Ureter (tissue), 1 donor: ENCODE results near the gene S100A16. TPM values are rescaled to one million over a fixed set of nuclear protein-coding genes. Genes with fewer than 3 reads are reported as not detected.
A peak's percentile ranks its signal among the peaks of the same experiment; 100 is the strongest.
"Not testable (repeated sequence)": the region's sequence is repeated elsewhere in the genome, so short reads cannot be mapped to it uniquely, and the experiment has no call there.

Experiments used
- DNase-seq: peaks from one replicate; pipeline ENCODE4 v3.0.0-alpha.2; 2020; ENCODE audit warnings: low spot score
- total RNA-seq: library from RNA; stranded (reverse); gene quantifications from one replicate; pipeline ENCODE4 v1.2.4, GENCODE V29; 2023
- donor health status: DM: yes; HTN: yes; CAD: no.

Gene S100A16
- total RNA-seq, 1 donor from 2014 or later = 81.8 TPM

DNA sequence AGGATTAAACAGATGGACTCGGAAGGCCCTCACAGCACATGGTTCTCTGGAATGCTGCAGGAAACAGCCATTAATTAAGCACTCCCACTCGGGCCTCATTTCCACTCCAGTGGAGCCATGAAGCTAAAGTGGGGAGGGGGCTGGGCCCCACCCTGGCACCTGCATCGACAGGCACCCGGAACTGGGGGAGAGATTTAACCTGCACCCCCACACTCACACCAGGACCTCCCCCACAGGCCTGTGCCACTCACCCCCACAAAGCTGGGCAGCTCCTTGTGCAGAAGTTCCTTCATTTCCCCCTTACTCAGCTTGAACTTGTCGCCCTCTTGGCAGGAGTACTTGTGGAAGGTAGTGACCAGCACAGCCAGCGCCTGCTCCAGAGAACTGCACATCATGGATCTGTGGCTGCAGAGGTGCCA is 49.4 kb downstream of the S100A16 start:
- peak; percentile 41 for DNase-seq

DNA sequence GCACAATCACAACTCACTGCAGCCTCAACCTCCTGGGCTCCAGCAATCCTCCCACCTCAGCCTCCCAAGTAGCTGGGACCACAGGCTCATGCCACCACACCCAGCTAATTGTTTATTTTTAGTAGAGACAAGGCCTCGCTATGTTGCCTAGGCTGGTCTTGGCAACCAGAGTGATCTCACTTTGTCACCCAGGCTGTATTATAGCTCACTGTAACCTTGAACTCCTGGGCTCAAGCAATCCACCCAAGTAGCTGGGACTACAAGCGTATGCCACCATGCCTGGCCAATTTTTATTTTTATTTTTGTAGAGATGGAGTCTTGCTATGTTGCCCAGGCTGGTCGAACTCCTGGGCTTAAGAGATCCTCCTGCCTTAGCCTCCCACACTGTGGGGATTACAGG is 50.9 kb downstream of the S100A16 start:
- not testable (repeated sequence) for DNase-seq

DNA sequence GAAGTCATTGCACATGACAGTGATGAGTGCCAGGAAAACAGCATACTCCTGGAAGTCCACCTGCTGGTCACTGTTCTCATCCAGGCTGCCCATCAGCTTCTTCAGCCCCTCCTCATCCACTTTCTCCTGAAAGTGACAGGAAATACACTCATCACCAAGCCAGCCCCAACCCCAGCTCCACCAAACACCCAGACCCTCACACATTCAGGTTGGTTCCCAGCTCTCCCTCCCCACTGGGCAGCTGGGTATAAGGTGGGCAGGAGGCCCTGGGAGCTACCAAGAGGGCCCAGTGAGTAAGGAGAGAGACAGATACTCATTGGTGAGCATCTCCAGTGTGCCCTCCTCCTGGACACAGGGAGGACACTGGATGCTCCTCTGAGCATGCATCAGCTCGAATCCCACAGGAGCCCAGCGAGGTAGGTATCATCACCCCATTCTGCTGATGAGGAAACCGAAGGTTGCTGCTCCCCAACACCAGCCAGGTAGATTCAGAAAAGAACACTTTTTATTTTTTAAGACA is 51.4 kb downstream of the S100A16 start:
- peak; percentile 37 for DNase-seq

DNA sequence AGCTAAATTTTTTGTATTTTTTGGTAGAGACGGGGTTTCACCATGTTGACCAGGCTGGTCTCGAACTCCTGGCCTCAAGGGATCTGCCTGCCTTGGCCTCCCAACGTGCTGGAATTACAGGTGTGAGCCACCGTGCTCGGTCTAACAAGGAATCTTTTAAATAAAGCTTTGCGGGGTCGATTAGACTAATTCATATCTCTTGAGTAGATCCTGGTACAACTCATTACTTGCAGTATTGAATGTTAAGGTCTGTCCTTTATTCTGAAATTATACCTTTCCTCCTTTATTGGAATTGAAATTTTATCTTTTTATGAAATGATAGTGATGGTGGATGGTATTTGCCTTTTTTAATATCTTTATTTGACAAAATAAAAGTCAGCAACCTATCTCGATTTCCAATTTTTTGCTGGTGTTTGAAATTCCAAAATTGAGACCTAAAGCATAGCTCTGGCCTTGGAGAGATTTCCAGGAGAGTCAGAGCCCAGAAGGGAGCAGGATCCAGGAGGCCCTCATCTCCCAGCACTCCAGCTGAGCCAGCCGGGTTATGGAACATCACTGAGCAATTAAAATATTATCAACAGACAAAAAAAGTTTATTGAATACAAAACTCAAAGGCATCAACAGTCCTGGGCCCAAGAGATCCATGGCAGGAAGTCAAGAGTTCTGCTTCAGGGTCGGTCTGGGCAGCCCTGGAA is 52.0 kb downstream of the S100A16 start:
- DNase-seq = no peak

DNA sequence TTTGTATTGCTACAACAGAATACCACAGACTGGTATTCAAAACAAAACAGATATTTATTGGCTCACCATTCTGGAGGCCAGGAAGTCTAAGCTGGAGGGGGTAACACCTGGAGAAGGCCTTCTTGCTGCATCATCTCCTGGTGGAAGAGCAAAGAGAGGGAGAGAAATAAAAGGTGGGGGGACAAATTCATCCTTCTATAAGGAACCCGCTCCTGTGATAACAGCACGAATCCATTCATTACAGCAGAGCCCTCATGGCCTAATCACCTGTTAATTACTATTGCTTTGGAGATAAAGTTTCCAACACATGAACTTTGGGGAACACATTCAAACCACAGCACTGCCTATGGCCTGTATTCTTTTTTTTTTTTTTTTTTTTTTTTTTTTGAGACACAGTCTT is 52.7 kb downstream of the S100A16 start:
- no peak for DNase-seq

DNA sequence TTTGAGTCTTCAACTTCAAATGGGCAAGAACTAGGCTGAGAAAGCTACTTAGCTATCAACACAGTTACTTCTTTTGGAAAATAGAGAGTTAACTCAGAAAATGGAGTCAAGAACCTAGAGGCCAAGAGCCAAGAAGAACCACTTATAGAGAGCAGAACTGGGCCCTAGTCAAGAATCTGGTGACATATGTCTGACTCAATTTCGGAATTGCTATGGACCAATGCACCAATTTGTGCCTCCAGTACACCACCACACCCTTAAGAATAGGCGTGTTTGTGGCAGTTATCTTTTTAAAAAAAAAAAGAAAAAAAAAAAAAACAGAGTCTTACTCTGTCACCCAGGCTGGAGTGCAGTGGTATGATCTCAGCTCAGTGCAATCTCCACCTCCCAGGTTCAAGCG is 55.1 kb downstream of the S100A16 start:
- no peak for DNase-seq

Other genes starting within 250 kb of the S100A16 start
- gene S100A12, start 237.5 kb downstream of the S100A16 start, total RNA-seq = not detected
- gene S100A8, start 222.1 kb downstream of the S100A16 start, total RNA-seq = 31.6 TPM
- gene S100A7A, start 196.6 kb downstream of the S100A16 start, total RNA-seq = not detected
- not detected for gene S100A7, start 152.5 kb downstream of the S100A16 start, total RNA-seq
- gene S100A6, start 77.1 kb downstream of the S100A16 start, total RNA-seq = 1,381 TPM
- 0.86 TPM for gene S100A5, start 72.2 kb downstream of the S100A16 start, total RNA-seq
- 120 TPM for gene S100A4, start 67.3 kb downstream of the S100A16 start, total RNA-seq
- gene S100A3, start 63.9 kb downstream of the S100A16 start, total RNA-seq = 6.5 TPM
- 317 TPM for gene S100A2, start 47.3 kb downstream of the S100A16 start, total RNA-seq
- 51.3 TPM for gene S100A14, start 3.2 kb upstream of the S100A16 start, total RNA-seq
- gene S100A13, start 14.4 kb upstream of the S100A16 start, total RNA-seq = 71.6 TPM
- gene S100A1, start 15.3 kb upstream of the S100A16 start, total RNA-seq = not detected
- 91.7 TPM for gene CHTOP, start 20.9 kb upstream of the S100A16 start, total RNA-seq
- gene SNAPIN, start 45.6 kb upstream of the S100A16 start, total RNA-seq = 37.3 TPM
- 131 TPM for gene ILF2, start 57.9 kb upstream of the S100A16 start, total RNA-seq
- gene NPR1, start 65.6 kb upstream of the S100A16 start, total RNA-seq = 21.0 TPM
- 77.5 TPM for gene INTS3, start 114.9 kb upstream of the S100A16 start, total RNA-seq
- 28.8 TPM for gene SLC27A3, start 162.3 kb upstream of the S100A16 start, total RNA-seq